ENCODE results near the gene P4HA1.
A peak's percentile ranks its signal among the peaks of the same experiment; 100 is the strongest.

The P4HA1 gene

DNA sequence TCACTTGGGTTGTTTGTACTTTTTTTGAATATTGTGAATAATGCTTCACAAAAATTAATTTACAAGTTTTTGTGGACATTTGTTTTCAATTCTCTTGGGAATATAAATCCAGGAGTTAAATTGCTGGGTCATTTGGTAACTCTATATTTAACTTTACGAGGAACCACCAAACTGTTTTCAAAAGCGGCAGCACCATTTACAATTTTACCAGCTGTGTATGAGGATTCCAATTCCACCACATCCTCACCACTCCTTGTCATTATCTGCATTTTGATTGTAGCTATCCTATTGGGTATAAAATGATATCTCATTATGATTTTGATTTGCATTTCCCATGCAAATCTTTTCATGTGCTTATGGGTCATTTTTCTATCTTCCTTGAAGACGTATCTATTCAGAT, 9.6 kb upstream of the P4HA1 start:
- Histone ChIP-seq H3K4me2 (ENCODE audit: low read length, poor library complexity, severe bottlenecking) (no peak overlapping the region), H3K79me1 (replicated peaks; ENCODE audit: low read length, poor library complexity, severe bottlenecking) (peaks cover 2% of the 10 kb centered on the region), H3K36me3 (ENCODE audit: control insufficient read depth in 1 of 2, insufficient read depth in 2 of 2, low read depth in 1 of 2, low read length in 2 of 2) (peaks cover 0 to 21% of the 10 kb centered on the region in 2 experiments), H3K23ac (ENCODE audit: low read length in 2 of 2) (no peak overlapping the region), H2AK5ac (ENCODE audit: low read length, severe bottlenecking) (no peak overlapping the region), H2BK12ac (ENCODE audit: low read length in 2 of 2) (no peak overlapping the region), H2BK5ac (ENCODE audit: low read depth, low read length, poor library complexity, severe bottlenecking) (no peak overlapping the region), H3K4me1 (ENCODE audit: control insufficient read depth, insufficient read depth, low read depth, low read length) (no peaks in the 10 kb centered on the region), H3K27me3 (ENCODE audit: control insufficient read depth in 1 of 2, insufficient read depth in 1 of 2, low read length in 2 of 2) (no peaks in the 10 kb centered on the region), H2BK120ac (ENCODE audit: low read depth, low read length) (no peak overlapping the region), H4K8ac (ENCODE audit: low read length) (no peak overlapping the region), H3K9me3 (ENCODE audit: control insufficient read depth, low read length) (no peaks in the 10 kb centered on the region), H2BK15ac (ENCODE audit: low read depth, poor library complexity, severe bottlenecking) (no peak overlapping the region), H3K18ac (ENCODE audit: low read depth in 1 of 2, low read length in 2 of 2) (no peak overlapping the region), H3K27ac (ENCODE audit: low read length, poor library complexity, severe bottlenecking) (no peak overlapping the region), H3K4ac (ENCODE audit: low read depth in 1 of 2, low read length in 2 of 2) (no peak overlapping the region), H3K14ac (ENCODE audit: low read length in 2 of 2) (no peak overlapping the region), H3K9ac (ENCODE audit: low read length) (no peak overlapping the region), H2AFZ (ENCODE audit: low read depth, low read length) (no peak overlapping the region), H3K4me3 (ENCODE audit: insufficient read depth in 1 of 2, low read depth in 1 of 2, low read length in 2 of 2) (no peak overlapping the region), H4K91ac (ENCODE audit: low read length) (no peak overlapping the region)
- no peak for DNase-seq
- WGBS: 100% methylated on average over 2 of the region's 3 CpGs

- Histone ChIP-seq H2BK120ac (ENCODE audit: low read depth, low read length) (no peak overlapping the region), H3K4me1 (ENCODE audit: control insufficient read depth, insufficient read depth, low read depth, low read length) (peaks cover 1% of the 10 kb centered on the region), H3K79me1 (replicated peaks; ENCODE audit: low read length, poor library complexity, severe bottlenecking) (no peaks in the 10 kb centered on the region), H4K8ac (ENCODE audit: low read length) (no peak overlapping the region), H3K14ac (ENCODE audit: low read length in 2 of 2) (no peak overlapping the region), H3K18ac (ENCODE audit: low read depth in 1 of 2, low read length in 2 of 2) (no peak overlapping the region), H3K23ac (ENCODE audit: low read length in 2 of 2) (no peak overlapping the region), H3K4me3 (ENCODE audit: insufficient read depth in 1 of 2, low read depth in 1 of 2, low read length in 2 of 2) (no peak overlapping the region), H3K4ac (ENCODE audit: low read depth in 1 of 2, low read length in 2 of 2) (no peak overlapping the region), H3K27ac (ENCODE audit: low read length, poor library complexity, severe bottlenecking) (no peak overlapping the region), H4K91ac (ENCODE audit: low read length) (no peak overlapping the region), H3K36me3 (ENCODE audit: control insufficient read depth in 1 of 2, insufficient read depth in 2 of 2, low read depth in 1 of 2, low read length in 2 of 2) (peaks cover 0 to 10% of the 10 kb centered on the region in 2 experiments), H2BK5ac (ENCODE audit: low read depth, low read length, poor library complexity, severe bottlenecking) (no peak overlapping the region), H3K27me3 (ENCODE audit: control insufficient read depth in 1 of 2, insufficient read depth in 1 of 2, low read length in 2 of 2) (no peaks in the 10 kb centered on the region), H2AFZ (ENCODE audit: low read depth, low read length) (no peak overlapping the region), H2AK5ac (ENCODE audit: low read length, severe bottlenecking) (no peak overlapping the region), H2BK12ac (ENCODE audit: low read length in 2 of 2) (no peak overlapping the region), H3K9ac (ENCODE audit: low read length) (no peak overlapping the region), H3K4me2 (ENCODE audit: low read length, poor library complexity, severe bottlenecking) (no peak overlapping the region), H3K9me3 (ENCODE audit: control insufficient read depth, low read length) (no peaks in the 10 kb centered on the region), H2BK15ac (ENCODE audit: low read depth, poor library complexity, severe bottlenecking) (no peak overlapping the region)
- 100% methylated on average over 1 of the region's 1 CpG for WGBS
- no peak for DNase-seq
Observed at GRCh38 chr10:73099141-73099540, 2.5 kb upstream of the P4HA1 start.

DNA sequence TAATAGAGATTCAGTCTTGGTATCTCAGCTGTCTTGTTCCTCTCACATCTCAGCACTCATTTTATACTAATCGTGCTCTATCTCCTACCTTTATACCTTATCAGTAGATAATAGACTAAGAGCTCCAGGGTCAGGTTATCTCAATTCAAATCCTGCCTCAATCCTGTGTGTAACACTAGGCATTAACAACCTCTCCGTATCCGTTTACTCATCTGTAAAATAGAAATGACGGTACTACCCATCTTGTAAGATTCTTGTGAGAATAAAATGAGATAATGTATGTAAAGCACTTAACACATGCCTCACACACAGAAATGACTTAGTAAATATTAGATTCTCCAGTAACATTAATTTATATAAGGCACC, 622 bp upstream of the P4HA1 start:
- DNase-seq: no peak
- Histone ChIP-seq H3K4me3 (ENCODE audit: insufficient read depth in 1 of 2, low read depth in 1 of 2, low read length in 2 of 2) (peak overlapping the region in 1 of 2 experiments; percentile 73), H3K23ac (ENCODE audit: low read length in 2 of 2) (no peak overlapping the region), H2AK5ac (ENCODE audit: low read length, severe bottlenecking) (no peak overlapping the region), H3K27ac (ENCODE audit: low read length, poor library complexity, severe bottlenecking) (peak overlapping the region; percentile 78), H2BK120ac (ENCODE audit: low read depth, low read length) (no peak overlapping the region), H3K14ac (ENCODE audit: low read length in 2 of 2) (no peak overlapping the region), H3K18ac (ENCODE audit: low read depth in 1 of 2, low read length in 2 of 2) (no peak overlapping the region), H3K36me3 (ENCODE audit: control insufficient read depth in 1 of 2, insufficient read depth in 2 of 2, low read depth in 1 of 2, low read length in 2 of 2) (peaks cover 0 to 5% of the 10 kb centered on the region in 2 experiments), H3K79me1 (replicated peaks; ENCODE audit: low read length, poor library complexity, severe bottlenecking) (no peaks in the 10 kb centered on the region), H3K4ac (ENCODE audit: low read depth in 1 of 2, low read length in 2 of 2) (no peak overlapping the region), H3K4me1 (ENCODE audit: control insufficient read depth, insufficient read depth, low read depth, low read length) (peaks cover 3% of the 10 kb centered on the region), H3K9ac (ENCODE audit: low read length) (peak overlapping the region; percentile 95), H4K91ac (ENCODE audit: low read length) (no peak overlapping the region), H2BK5ac (ENCODE audit: low read depth, low read length, poor library complexity, severe bottlenecking) (no peak overlapping the region), H3K27me3 (ENCODE audit: control insufficient read depth in 1 of 2, insufficient read depth in 1 of 2, low read length in 2 of 2) (no peaks in the 10 kb centered on the region), H3K9me3 (ENCODE audit: control insufficient read depth, low read length) (no peaks in the 10 kb centered on the region), H2AFZ (ENCODE audit: low read depth, low read length) (no peak overlapping the region), H2BK15ac (ENCODE audit: low read depth, poor library complexity, severe bottlenecking) (no peak overlapping the region), H4K8ac (ENCODE audit: low read length) (no peak overlapping the region), H3K4me2 (ENCODE audit: low read length, poor library complexity, severe bottlenecking) (peak overlapping the region; percentile 61), H2BK12ac (ENCODE audit: low read length in 2 of 2) (no peak overlapping the region)
- WGBS: 76% methylated on average over 1 of the region's 4 CpGs

GRCh38 chr10:73096041-73096448, 621 bp downstream of the P4HA1 start:
- Histone ChIP-seq H3K18ac (ENCODE audit: low read depth in 1 of 2, low read length in 2 of 2) (peak overlapping the region; percentile 56 to 97), H3K4me1 (ENCODE audit: control insufficient read depth, insufficient read depth, low read depth, low read length) (peaks cover 3% of the 10 kb centered on the region), H2BK120ac (ENCODE audit: low read depth, low read length) (no peak overlapping the region), H2BK15ac (ENCODE audit: low read depth, poor library complexity, severe bottlenecking) (peak overlapping the region; percentile 60), H2BK12ac (ENCODE audit: low read length in 2 of 2) (peak overlapping the region in 1 of 2 experiments; percentile 58), H2BK5ac (ENCODE audit: low read depth, low read length, poor library complexity, severe bottlenecking) (peak overlapping the region; percentile 71), H4K8ac (ENCODE audit: low read length) (peak overlapping the region; percentile 73), H3K27ac (ENCODE audit: low read length, poor library complexity, severe bottlenecking) (peak overlapping the region; percentile 70), H3K4me2 (ENCODE audit: low read length, poor library complexity, severe bottlenecking) (peak overlapping the region; percentile 77), H3K23ac (ENCODE audit: low read length in 2 of 2) (peak overlapping the region in 1 of 2 experiments; percentile 51), H4K91ac (ENCODE audit: low read length) (peak overlapping the region; percentile 82), H3K79me1 (replicated peaks; ENCODE audit: low read length, poor library complexity, severe bottlenecking) (peaks cover 2% of the 10 kb centered on the region), H3K36me3 (ENCODE audit: control insufficient read depth in 1 of 2, insufficient read depth in 2 of 2, low read depth in 1 of 2, low read length in 2 of 2) (peaks cover 0 to 3% of the 10 kb centered on the region in 2 experiments), H3K4ac (ENCODE audit: low read depth in 1 of 2, low read length in 2 of 2) (peak overlapping the region; percentile 55), H3K4me3 (ENCODE audit: insufficient read depth in 1 of 2, low read depth in 1 of 2, low read length in 2 of 2) (peak overlapping the region; percentile 82 to 92), H2AFZ (ENCODE audit: low read depth, low read length) (peak overlapping the region; percentile 46), H3K9me3 (ENCODE audit: control insufficient read depth, low read length) (no peaks in the 10 kb centered on the region), H3K27me3 (ENCODE audit: control insufficient read depth in 1 of 2, insufficient read depth in 1 of 2, low read length in 2 of 2) (no peaks in the 10 kb centered on the region), H2AK5ac (ENCODE audit: low read length, severe bottlenecking) (no peak overlapping the region), H3K14ac (ENCODE audit: low read length in 2 of 2) (peak overlapping the region; percentile 72 to 88), H3K9ac (ENCODE audit: low read length) (peak overlapping the region; percentile 95)
- 0% methylated on average over 29 of the region's 29 CpGs for WGBS
- DNase-seq: peak; percentile 77
